ENCODE data around the gene SULT1E1. TPM values are rescaled to one million over a fixed set of nuclear protein-coding genes. Genes with fewer than 3 reads are reported as not detected.

Gene SULT1E1
- total RNA-seq, 1 donor from 2014 or later: not detected

DNA sequence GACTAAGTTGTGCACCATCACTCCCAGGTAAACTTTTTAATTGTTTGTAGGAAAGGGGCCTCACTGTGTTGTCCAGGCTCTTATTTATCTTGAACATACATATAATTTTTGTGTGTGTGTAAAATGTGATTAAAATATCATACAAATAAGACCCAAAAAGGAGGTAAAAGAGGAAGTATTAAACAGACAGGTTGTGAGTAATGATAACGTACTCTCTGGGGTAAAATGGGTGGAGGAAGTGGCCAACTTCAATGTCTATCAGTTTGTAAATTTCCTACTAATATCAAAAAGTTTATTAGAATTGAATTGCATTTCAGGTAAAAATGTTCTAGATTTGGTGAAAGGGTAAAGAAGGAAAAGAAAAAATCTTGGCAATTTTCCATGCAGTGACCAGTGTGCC lies 48.8 kb downstream of the SULT1E1 start:
- Histone ChIP-seq H2AFZ (ENCODE audit: low read depth, low read length) (no peak overlapping the region), H3K9ac (ENCODE audit: low read length) (no peak overlapping the region), H4K20me1 (ENCODE audit: insufficient read depth, low read length) (no peaks in the 10 kb centered on the region), H3K4me1 (ENCODE audit: insufficient read depth, low read length) (no peaks in the 10 kb centered on the region), H3K9me3 (ENCODE audit: insufficient read depth, low read depth, low read length) (no peaks in the 10 kb centered on the region), H3K4me3 (ENCODE audit: insufficient read depth, low read depth, low read length) (no peak overlapping the region), H3K27ac (ENCODE audit: low read depth, low read length) (no peak overlapping the region), H3K36me3 (ENCODE audit: insufficient read depth, low read length) (no peaks in the 10 kb centered on the region), H3K4me2 (ENCODE audit: low read length) (no peak overlapping the region), H3K27me3 (ENCODE audit: insufficient read depth, low read length) (no peaks in the 10 kb centered on the region), H3K79me2 (ENCODE audit: insufficient read depth, low read length) (no peaks in the 10 kb centered on the region)
- Mint-ChIP-seq H3K9me3 (ENCODE audit: unreplicated experiment) (no peaks in the 10 kb centered on the region), H3K36me3 (ENCODE audit: low read depth, unreplicated experiment) (no peaks in the 10 kb centered on the region), H3K4me3 (ENCODE audit: unreplicated experiment) (no peak overlapping the region), H3K27me3 (ENCODE audit: low read depth, unreplicated experiment) (no peaks in the 10 kb centered on the region), H3K4me1 (ENCODE audit: low read depth, unreplicated experiment) (no peaks in the 10 kb centered on the region), H3K27ac (ENCODE audit: unreplicated experiment) (no peak overlapping the region)
- DNase-seq (ENCODE audit: low read depth) (no peak), FAIRE-seq (no peak)
- TF ChIP-seq EZH2 (IDR thresholded peaks at IDR 0.05; ENCODE audit: insufficient read depth, low read length) (no peak), CTCF (IDR thresholded peaks at IDR 0.05; ENCODE audit: insufficient read depth, low read depth, low read length) (no peak)

GRCh38 chr4:69800599-69800998 lies 59.3 kb downstream of the SULT1E1 start:
- Histone ChIP-seq H3K27ac (ENCODE audit: low read depth, low read length) (peak overlapping the region; percentile 29), H3K79me2 (ENCODE audit: insufficient read depth, low read length) (no peaks in the 10 kb centered on the region), H4K20me1 (ENCODE audit: insufficient read depth, low read length) (no peaks in the 10 kb centered on the region), H3K36me3 (ENCODE audit: insufficient read depth, low read length) (no peaks in the 10 kb centered on the region), H3K9me3 (ENCODE audit: insufficient read depth, low read depth, low read length) (no peaks in the 10 kb centered on the region), H3K4me3 (ENCODE audit: insufficient read depth, low read depth, low read length) (no peak overlapping the region), H2AFZ (ENCODE audit: low read depth, low read length) (no peak overlapping the region), H3K4me2 (ENCODE audit: low read length) (peak overlapping the region; percentile 56), H3K4me1 (ENCODE audit: insufficient read depth, low read length) (no peaks in the 10 kb centered on the region), H3K27me3 (ENCODE audit: insufficient read depth, low read length) (no peaks in the 10 kb centered on the region), H3K9ac (ENCODE audit: low read length) (no peak overlapping the region)
- no peak for FAIRE-seq
- no peaks in the 10 kb centered on the region for H3K36me3 Mint-ChIP-seq (ENCODE audit: low read depth, unreplicated experiment)
- H3K4me3 Mint-ChIP-seq (ENCODE audit: unreplicated experiment): no peak overlapping the region
- peaks cover 5% of the 10 kb centered on the region for H3K4me1 Mint-ChIP-seq (ENCODE audit: low read depth, unreplicated experiment)
- no peaks in the 10 kb centered on the region for H3K9me3 Mint-ChIP-seq (ENCODE audit: unreplicated experiment)
- H3K27ac Mint-ChIP-seq (ENCODE audit: unreplicated experiment): peak overlapping the region; percentile 93
- TF ChIP-seq CTCF (IDR thresholded peaks at IDR 0.05; ENCODE audit: insufficient read depth, low read depth, low read length): no peak
- TF ChIP-seq EZH2 (IDR thresholded peaks at IDR 0.05; ENCODE audit: insufficient read depth, low read length): no peak
- H3K27me3 Mint-ChIP-seq (ENCODE audit: low read depth, unreplicated experiment): no peaks in the 10 kb centered on the region
- DNase-seq (ENCODE audit: low read depth): peak; percentile 34

DNA sequence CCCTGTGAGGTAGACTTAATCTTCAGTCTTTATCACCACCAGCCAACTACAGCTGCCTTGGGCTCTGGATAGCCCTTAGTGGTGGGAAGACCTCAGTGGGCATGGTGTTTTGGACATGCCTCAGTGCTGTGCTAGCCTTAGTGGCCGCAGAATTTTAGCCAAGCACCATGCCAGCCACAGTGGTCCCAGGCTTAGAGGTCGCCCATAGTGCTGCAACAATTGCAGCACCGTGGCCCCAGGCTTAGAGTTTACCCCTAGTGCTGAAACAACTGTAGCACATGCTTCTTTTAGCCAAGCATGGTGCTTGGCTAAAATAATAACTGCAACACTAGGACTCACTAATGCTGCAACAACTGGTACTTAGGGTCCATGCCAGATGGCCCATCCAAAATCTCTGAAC lies 60.6 kb downstream of the SULT1E1 start:
- H3K4me3 Mint-ChIP-seq (ENCODE audit: unreplicated experiment): no peak overlapping the region
- H3K4me1 Mint-ChIP-seq (ENCODE audit: low read depth, unreplicated experiment): peaks cover 5% of the 10 kb centered on the region
- H3K9ac ChIP-seq (ENCODE audit: low read length): no peak overlapping the region
- no peak for DNase-seq (ENCODE audit: low read depth)
- H3K27ac ChIP-seq (ENCODE audit: low read depth, low read length): no peak overlapping the region
- H3K4me3 ChIP-seq (ENCODE audit: insufficient read depth, low read depth, low read length): no peak overlapping the region
- no peaks in the 10 kb centered on the region for H3K27me3 ChIP-seq (ENCODE audit: insufficient read depth, low read length)
- no peak overlapping the region for H2AFZ ChIP-seq (ENCODE audit: low read depth, low read length)
- H4K20me1 ChIP-seq (ENCODE audit: insufficient read depth, low read length): no peaks in the 10 kb centered on the region
- FAIRE-seq: no peak
- H3K79me2 ChIP-seq (ENCODE audit: insufficient read depth, low read length): no peaks in the 10 kb centered on the region
- H3K4me2 ChIP-seq (ENCODE audit: low read length): no peak overlapping the region
- no peaks in the 10 kb centered on the region for H3K9me3 Mint-ChIP-seq (ENCODE audit: unreplicated experiment)
- no peak overlapping the region for H3K27ac Mint-ChIP-seq (ENCODE audit: unreplicated experiment)
- no peaks in the 10 kb centered on the region for H3K36me3 Mint-ChIP-seq (ENCODE audit: low read depth, unreplicated experiment)
- no peaks in the 10 kb centered on the region for H3K27me3 Mint-ChIP-seq (ENCODE audit: low read depth, unreplicated experiment)
- no peaks in the 10 kb centered on the region for H3K9me3 ChIP-seq (ENCODE audit: insufficient read depth, low read depth, low read length)
- no peaks in the 10 kb centered on the region for H3K36me3 ChIP-seq (ENCODE audit: insufficient read depth, low read length)
- no peaks in the 10 kb centered on the region for H3K4me1 ChIP-seq (ENCODE audit: insufficient read depth, low read length)
- TF ChIP-seq CTCF (IDR thresholded peaks at IDR 0.05; ENCODE audit: insufficient read depth, low read depth, low read length) (no peak), EZH2 (IDR thresholded peaks at IDR 0.05; ENCODE audit: insufficient read depth, low read length) (no peak)
